HepG2 (cell line): ENCODE results near the gene RPS14. TPM values are rescaled to one million over a fixed set of nuclear protein-coding genes. Genes with fewer than 3 reads are reported as not detected.

Experiments
- ATAC-seq: fragments of 200-7000 bp; cut with Tn5 transposase; 3 replicates; pipeline ENCODE4 v1.9.1; 2020; ENCODE audit warnings: mild to moderate bottlenecking, moderate library complexity
- BruUV-seq: library from RNA; stranded (reverse); fragments of 400-500 nt; replicated peaks from 2 replicates; lab custom pipeline; 2021; lab: Mats Ljungman, UMichigan
- CTCF ChIA-PET: fragments of 300-600 bp; formaldehyde crosslinking; extraction: SDS; loops from one replicate; lab custom pipeline; 2021; ENCODE audit warnings: low total read pairs, inconsistent platforms, low intra/inter-chr PET ratio; lab: Yijun Ruan, JAX
- POLR2A ChIA-PET: fragments of 350-600 bp; sonication (Branson Sonifier 250); formaldehyde crosslinking; loops from one replicate; lab custom pipeline; 2020; ENCODE audit warnings: antibody characterized with exemption, inconsistent platforms; lab: Yijun Ruan, JAX
- DNase-seq: peaks from one replicate; pipeline ENCODE4 v3.0.0-alpha.2; 2015; ENCODE audit warnings: low spot score
- FAIRE-seq: peaks from 3 replicates; lab custom pipeline; 2011; peaks lifted over from hg19 to GRCh38; lab: Jason Lieb, UNC
- H2AFZ ChIP-seq: one replicate; pipeline ENCODE4 v1.6.1; 2011; ENCODE audit warnings: low read length, inconsistent platforms
- H3K27ac ChIP-seq: fragments of 300-600 bp; 3 replicates; pipeline ENCODE4 v1.8.0; 2011; ENCODE audit warnings: mixed run types, mild to moderate bottlenecking, mixed read lengths, low read length, inconsistent platforms; ENCODE audit not compliant: insufficient read depth; ENCODE audit errors: extremely low read length
- H3K27me3 ChIP-seq, 2 experiments: fragments of 200-600 bp in 1 of 2; 2 replicates in 1 of 2; 3 replicates in 1 of 2; pipeline versions ENCODE4 v1.6.0 to v1.8.0; 2011; ENCODE audit warnings: low read length in 2 of 2, mild to moderate bottlenecking in 2 of 2, moderate library complexity in 2 of 2, inconsistent platforms in 1 of 2; ENCODE audit not compliant: insufficient read depth in 2 of 2, control insufficient read depth in 1 of 2
- H3K36me3 ChIP-seq, 2 experiments: fragments of 200-600 bp in 1 of 2; replicated peaks in 1 of 2; 2 replicates in 1 of 2; 3 replicates in 1 of 2; pipeline versions ENCODE4 v1.5.1 to v1.8.0; 2011; ENCODE audit warnings: low read length in 2 of 2, inconsistent platforms in 1 of 2; ENCODE audit not compliant: insufficient read depth in 2 of 2, control insufficient read depth in 1 of 2
- H3K4me1 ChIP-seq: 2 replicates; pipeline ENCODE4 v1.5.1; 2012; ENCODE audit warnings: low read length, inconsistent platforms; ENCODE audit not compliant: insufficient read depth
- H3K4me2 ChIP-seq: 2 replicates; pipeline ENCODE4 v1.6.0; 2011; ENCODE audit warnings: low read depth, low read length, inconsistent platforms
- H3K4me3 ChIP-seq, 3 experiments: fragments of 200-600 bp in 1 of 3; sonication (generic), shearing (Covaris generic) in 1 of 3; replicated peaks in 1 of 3; 2 replicates each; pipeline ENCODE4 v1.5.1; 2011 to 2016; ENCODE audit warnings: low read length in 3 of 3, inconsistent platforms in 2 of 3, low read depth in 2 of 3, mild to moderate bottlenecking in 2 of 3, control low read depth in 1 of 3, mixed read lengths in 1 of 3; ENCODE audit not compliant: insufficient read depth in 1 of 3
- H3K79me2 ChIP-seq: one replicate; pipeline ENCODE4 v1.6.1; 2011; ENCODE audit warnings: low read length, inconsistent platforms; ENCODE audit not compliant: insufficient read depth
- H3K9ac ChIP-seq: 2 replicates; pipeline ENCODE4 v1.6.0; 2011; ENCODE audit warnings: mild to moderate bottlenecking, low read depth, low read length, inconsistent platforms; ENCODE audit not compliant: insufficient read depth
- H3K9me3 ChIP-seq: 2 replicates; pipeline ENCODE4 v1.5.1; 2012; ENCODE audit warnings: mild to moderate bottlenecking, low read length
- H4K20me1 ChIP-seq: 2 replicates; pipeline ENCODE4 v1.6.0; 2011; ENCODE audit warnings: inconsistent platforms, mild to moderate bottlenecking, low read length, moderate library complexity; ENCODE audit not compliant: insufficient read depth
- FOXC1 ChIP-seq: sonication (generic); formaldehyde crosslinking; IDR thresholded peaks from 2 replicates; pipeline ENCODE4 v1.8.0; 2022; ENCODE audit warnings: mild to moderate bottlenecking, missing genetic modification reagents, borderline replicate concordance
- MED8 ChIP-seq: sonication (generic); formaldehyde crosslinking; IDR thresholded peaks from 2 replicates; pipeline ENCODE4 v1.8.1; 2023; ENCODE audit warnings: mild to moderate bottlenecking, missing genetic modification reagents; ENCODE audit not compliant: insufficient replicate concordance
- MTF2 ChIP-seq: sonication (generic); formaldehyde crosslinking; IDR thresholded peaks from 2 replicates; pipeline ENCODE4 v1.5.0; 2020; ENCODE audit warnings: missing genetic modification reagents, borderline replicate concordance
- TBX2 ChIP-seq: sonication (generic); formaldehyde crosslinking; IDR thresholded peaks from 2 replicates; pipeline ENCODE4 v1.5.0; 2020; ENCODE audit warnings: missing genetic modification reagents, mild to moderate bottlenecking, borderline replicate concordance
- ZFAT ChIP-seq: sonication (generic); formaldehyde crosslinking; conservative IDR thresholded peaks from 2 replicates; pipeline ENCODE4 v1.8.1; 2023; ENCODE audit warnings: missing genetic modification reagents, inconsistent platforms
- ZNF629 ChIP-seq: sonication (generic); formaldehyde crosslinking; conservative IDR thresholded peaks from 2 replicates; pipeline ENCODE4 v1.5.0; 2020; ENCODE audit warnings: missing genetic modification reagents
- WGBS: methylation state at CpG from one replicate; pipeline ENCODE4 v1.1.6; 2017; ENCODE audit warnings: low lambda C conversion rate; 5-methylcytosine and 5-hydroxymethylcytosine counted together
- in situ Hi-C: cut with HindIII; loops from 2 replicates; pipeline ENCODE4 v1.10.0; 2017; ENCODE audit warnings: low pct_unique_long_range_greater_than_20kb; ENCODE audit not compliant: extremely low pct_ligation_motif_present
- intact Hi-C: fragments of 100-400 bp; cut with micrococcal nuclease; formaldehyde crosslinking; loops from one replicate; pipeline ENCODE4 v1.10.0; 2022; ENCODE audit not compliant: unreplicated experiment
- polyA plus RNA-seq, 8 experiments: library from polyadenylated mRNA; depleted of rRNA in 3 of 8; stranded (reverse) in 7 of 8; unstranded in 1 of 8; fragments of >200 nt; fragmentation: Illumina TruSeq in 4 of 8; extraction: Trizol in 4 of 8; gene quantifications; 2 replicates each; pipeline versions ENCODE4 v1.2.1 to v1.2.3, GENCODE V29; 2011 to 2016; ENCODE audit warnings: low read depth in 4 of 8, missing spikeins in 1 of 8, mixed read lengths in 1 of 8; ENCODE audit not compliant: insufficient read depth in 1 of 8
- total RNA-seq, 5 experiments: library from RNA; depleted of rRNA; stranded (reverse); fragments of >200 nt; fragmentation: Illumina TruSeq; extraction: Trizol; gene quantifications; 2 replicates each; pipeline ENCODE4 v1.2.3, GENCODE V29; 2016; ENCODE audit warnings: low read depth in 1 of 5

The RPS14 gene
- total and polyA plus RNA-seq, 2 of the 13 experiments (the other 11 are each of a cell fraction or from before 2014, with no cell fraction given): 2,116 to 3,295 TPM

GRCh38 chr5:150490754-150491153 is 41.2 kb upstream of the RPS14 start (continued):
- TF ChIP-seq MTF2 (CRISPR knock-in tag): no peak
- TF ChIP-seq MED8 (CRISPR knock-in tag): no peak
- TF ChIP-seq TBX2 (CRISPR knock-in tag): no peak
- TF ChIP-seq FOXC1 (CRISPR knock-in tag): no peak

- H2AFZ ChIP-seq: no peak overlapping the region
- 0 out of 2 replicates have a peak, but pooled peaks have one; percentile 12 for TF ChIP-seq ZNF629 (CRISPR knock-in tag)
- TF ChIP-seq ZFAT (CRISPR knock-in tag): no peak
- H3K27ac ChIP-seq: no peak overlapping the region
- intact Hi-C loops (no loop called here), in situ Hi-C loops (no loop called here)
- H3K4me2 ChIP-seq: no peak overlapping the region
- ChIA-PET CTCF (no interaction called here), POLR2A (interaction anchor here (1.1 to 2.3 kb wide), 4 partner anchors 14 to 52 kb away, joined by 5 to 8 read pairs (median 6); no protein-coding TSS in a partner anchor)
- BruUV-seq: no TSS peak
- DNase-seq (no peak), FAIRE-seq (no peak), ATAC-seq (no peak)
- H3K9ac ChIP-seq: no peak overlapping the region
- peaks cover 1 to 38% of the 10 kb centered on the region in 2 experiments; a peak in 3 of 5 replicates for H3K36me3 ChIP-seq
- H3K9me3 ChIP-seq: no peaks in the 10 kb centered on the region
- no peak overlapping the region for H3K4me3 ChIP-seq
- no peaks in the 10 kb centered on the region; a peak in 1 of 5 replicates for H3K27me3 ChIP-seq
- peaks cover 54% of the 10 kb centered on the region for H4K20me1 ChIP-seq
- peaks cover 74% of the 10 kb centered on the region for H3K79me2 ChIP-seq
- WGBS: 100% methylated on average over 2 of the region's 2 CpGs
- peaks cover 59% of the 10 kb centered on the region for H3K4me1 ChIP-seq
Measured at GRCh38 chr5:150490296-150490669, 40.7 kb upstream of the RPS14 start.
